ENCODE results near the gene BPIFB1.

- no peak for TF ChIP-seq POLR2A (IDR thresholded peaks at IDR 0.05)
- TF ChIP-seq, protein P1, sequence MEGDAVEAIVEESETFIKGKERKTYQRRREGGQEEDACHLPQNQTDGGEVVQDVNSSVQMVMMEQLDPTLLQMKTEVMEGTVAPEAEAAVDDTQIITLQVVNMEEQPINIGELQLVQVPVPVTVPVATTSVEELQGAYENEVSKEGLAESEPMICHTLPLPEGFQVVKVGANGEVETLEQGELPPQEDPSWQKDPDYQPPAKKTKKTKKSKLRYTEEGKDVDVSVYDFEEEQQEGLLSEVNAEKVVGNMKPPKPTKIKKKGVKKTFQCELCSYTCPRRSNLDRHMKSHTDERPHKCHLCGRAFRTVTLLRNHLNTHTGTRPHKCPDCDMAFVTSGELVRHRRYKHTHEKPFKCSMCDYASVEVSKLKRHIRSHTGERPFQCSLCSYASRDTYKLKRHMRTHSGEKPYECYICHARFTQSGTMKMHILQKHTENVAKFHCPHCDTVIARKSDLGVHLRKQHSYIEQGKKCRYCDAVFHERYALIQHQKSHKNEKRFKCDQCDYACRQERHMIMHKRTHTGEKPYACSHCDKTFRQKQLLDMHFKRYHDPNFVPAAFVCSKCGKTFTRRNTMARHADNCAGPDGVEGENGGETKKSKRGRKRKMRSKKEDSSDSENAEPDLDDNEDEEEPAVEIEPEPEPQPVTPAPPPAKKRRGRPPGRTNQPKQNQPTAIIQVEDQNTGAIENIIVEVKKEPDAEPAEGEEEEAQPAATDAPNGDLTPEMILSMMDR (IDR thresholded peaks at IDR 0.05) = no peak
Observed at GRCh38 chr20:33250666-33251065, 32.3 kb upstream of the BPIFB1 start.

All from testis (tissue), 2 donors.